Measurements from ENCODE around the gene WDR64.
A peak's percentile ranks its signal among the peaks of the same experiment; 100 is the strongest.
"Not testable (repeated sequence)": the region's sequence is repeated elsewhere in the genome, so short reads cannot be mapped to it uniquely, and the experiment has no call there.

Gene WDR64

DNA sequence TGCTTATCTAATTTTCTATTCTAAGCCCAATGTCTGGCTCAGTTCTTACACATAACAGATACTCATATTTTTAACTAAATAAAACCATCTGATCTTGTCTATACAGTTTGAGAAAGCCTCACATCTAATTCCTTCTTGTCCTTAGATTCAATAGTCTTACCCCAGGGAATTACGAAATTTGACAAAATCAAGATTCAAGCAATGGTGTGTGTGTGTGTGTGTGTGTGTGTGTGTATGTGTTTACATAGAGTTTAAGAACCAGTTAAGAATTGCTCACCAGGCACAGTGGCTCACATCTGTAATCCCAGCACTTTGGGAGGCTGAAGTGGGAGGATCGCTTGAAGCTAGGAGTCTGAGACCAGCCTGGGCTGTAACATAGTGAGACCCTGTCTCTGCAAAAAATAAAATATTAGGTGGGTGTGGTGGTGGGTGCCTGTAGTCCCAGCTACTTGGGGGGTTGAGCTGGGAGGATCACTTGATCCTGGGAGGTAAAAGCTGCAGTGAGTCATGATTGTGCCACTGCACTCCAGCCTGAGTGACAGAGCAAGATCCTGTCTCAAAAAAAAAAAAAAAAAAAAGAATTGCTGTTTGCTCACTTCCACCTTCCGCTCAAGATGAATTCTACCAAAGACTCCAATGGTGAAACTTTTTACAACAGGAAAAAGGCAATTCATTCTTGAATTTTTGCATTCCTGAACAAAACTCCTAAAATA is 6.2 kb downstream of the WDR64 start:
- no peak for DNase-seq (ENCODE audit: low read depth in 2 of 2)

DNA sequence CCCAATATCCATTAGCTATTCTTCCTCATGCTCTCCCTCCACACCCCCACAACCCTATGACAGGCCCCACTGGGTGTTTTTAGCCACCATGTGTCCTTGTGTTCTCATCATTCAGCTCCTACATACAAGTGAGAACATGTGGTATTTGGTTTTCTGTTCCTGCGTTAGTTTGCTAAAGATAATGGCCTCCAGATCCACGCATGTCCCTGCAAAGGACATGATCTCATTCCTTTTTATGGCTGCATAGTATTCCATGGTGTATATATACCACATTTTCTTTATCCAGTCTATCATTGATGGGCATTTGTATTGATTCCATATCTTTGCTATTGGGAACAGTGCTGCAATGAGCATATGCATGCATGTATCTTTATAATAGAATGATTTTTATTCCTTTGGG is 6.9 kb downstream of the WDR64 start:
- DNase-seq (ENCODE audit: low read depth in 2 of 2) = not testable (repeated sequence)

DNA sequence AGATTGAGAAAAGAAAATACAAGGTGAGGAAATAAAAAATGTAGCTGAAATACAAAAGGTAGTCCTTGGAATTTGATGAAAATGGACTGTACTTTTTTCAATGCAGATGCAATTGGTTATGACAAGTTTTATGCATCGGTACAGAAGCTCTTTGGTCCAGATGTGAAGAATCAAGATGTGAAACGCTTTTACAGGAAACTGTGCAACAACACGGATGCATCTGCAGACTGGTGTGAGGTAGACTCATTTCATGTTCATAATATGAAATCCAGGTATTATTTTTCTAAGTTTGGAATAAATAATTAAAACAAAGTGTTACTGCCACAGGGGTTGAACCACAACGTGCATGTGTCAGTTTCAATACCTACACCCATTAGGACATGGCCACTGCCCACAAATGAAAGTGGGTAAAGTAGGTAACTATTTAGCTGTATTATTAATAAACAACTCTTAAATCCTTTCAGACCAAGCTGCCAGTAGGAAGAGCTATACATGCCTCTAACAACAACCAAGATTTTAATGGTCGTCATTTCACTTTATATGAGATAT is 8.4 kb downstream of the WDR64 start:
- DNase-seq (ENCODE audit: low read depth in 2 of 2) = no peak

GRCh38 chr1:241666419-241666818 is 14.3 kb downstream of the WDR64 start:
- DNase-seq (ENCODE audit: low read depth in 2 of 2) = no peak

GRCh38 chr1:241672301-241672700 is 20.2 kb downstream of the WDR64 start:
- DNase-seq (ENCODE audit: low read depth in 2 of 2) = no peak

GRCh38 chr1:241674805-241675384 is 22.8 kb downstream of the WDR64 start:
- no peak for DNase-seq (ENCODE audit: low read depth in 2 of 2)

DNA sequence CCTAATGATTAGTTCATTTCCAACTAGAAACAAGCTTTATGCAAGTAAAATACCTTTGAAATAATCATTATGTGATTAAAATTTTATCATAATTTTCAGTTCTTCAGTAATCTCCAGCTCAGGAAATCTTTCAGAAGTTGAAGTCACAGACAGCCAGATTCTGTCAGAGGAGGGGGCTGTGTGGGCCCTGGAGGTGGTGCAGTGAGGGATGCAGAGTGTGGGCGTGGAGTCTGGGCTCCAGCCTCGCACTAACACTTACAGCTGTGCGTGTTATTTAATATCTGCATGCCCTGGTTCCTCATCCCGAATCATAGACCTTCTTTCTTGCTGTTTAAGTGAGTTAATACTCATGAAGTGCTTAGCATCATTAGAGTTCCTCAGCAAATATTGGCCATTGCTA is 23.9 kb downstream of the WDR64 start:
- DNase-seq (ENCODE audit: low read depth in 2 of 2) = peak; percentile 0 to 7

GRCh38 chr1:241677201-241677600 is 25.1 kb downstream of the WDR64 start:
- no peak for DNase-seq (ENCODE audit: low read depth in 2 of 2)

DNA sequence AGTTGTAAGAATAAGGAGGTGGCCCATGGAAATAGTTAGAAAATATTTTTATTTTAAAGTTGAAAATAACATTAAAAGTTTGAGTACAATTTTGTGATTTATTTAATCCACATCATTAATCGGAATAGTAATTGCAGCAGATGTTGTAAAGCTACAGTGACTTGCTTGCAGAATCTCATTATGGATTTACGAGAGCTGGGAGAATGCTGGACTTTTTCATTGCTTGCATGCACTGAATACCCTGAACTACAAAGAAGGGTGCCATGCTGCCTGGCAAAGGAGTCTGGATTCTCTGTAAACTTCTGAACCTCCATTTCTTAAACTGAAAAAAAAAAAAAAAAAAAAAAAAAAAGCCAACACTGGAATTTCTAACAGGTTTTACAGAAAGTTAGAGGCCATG is 26.5 kb downstream of the WDR64 start:
- DNase-seq (ENCODE audit: low read depth in 2 of 2) = no peak

- DNase-seq (ENCODE audit: low read depth in 2 of 2) = no peak
Observed at GRCh38 chr1:241679404-241679803, 27.3 kb downstream of the WDR64 start.

GRCh38 chr1:241679961-241680360 is 27.9 kb downstream of the WDR64 start:
- no peak for DNase-seq (ENCODE audit: low read depth in 2 of 2)

- DNase-seq (ENCODE audit: low read depth in 2 of 2) = not testable (repeated sequence)
Observed at GRCh38 chr1:241681861-241682448, 29.9 kb downstream of the WDR64 start.

DNA sequence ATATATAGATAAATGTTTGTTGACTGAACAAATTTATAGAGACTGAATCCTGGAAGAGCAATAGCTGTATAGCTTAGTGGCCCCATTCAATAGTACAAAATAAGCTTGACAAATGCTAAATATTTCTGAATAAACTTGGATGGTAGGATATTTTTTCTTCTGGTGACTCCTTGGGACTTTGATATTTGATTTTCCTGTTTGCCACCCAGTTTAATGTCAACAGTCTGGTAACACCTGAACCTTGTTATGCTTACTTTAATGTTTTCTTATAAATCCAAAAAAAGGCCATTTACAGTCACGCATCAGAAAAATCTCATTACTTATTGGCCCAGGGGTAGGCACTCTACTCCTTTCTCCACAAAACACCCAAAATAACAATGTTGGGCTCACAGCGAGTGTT is 30.8 kb downstream of the WDR64 start:
- DNase-seq (ENCODE audit: low read depth in 2 of 2) = no peak

- DNase-seq (ENCODE audit: low read depth in 2 of 2) = no peak
Observed at GRCh38 chr1:241684108-241684507, 32.0 kb downstream of the WDR64 start.

GRCh38 chr1:241688940-241689368 is 36.9 kb downstream of the WDR64 start:
- no peak for DNase-seq (ENCODE audit: low read depth in 2 of 2)

- no peak for DNase-seq (ENCODE audit: low read depth in 2 of 2)
Observed at GRCh38 chr1:241695246-241696171, 43.4 kb downstream of the WDR64 start.

GRCh38 chr1:241696172-241696814 is 44.2 kb downstream of the WDR64 start:
- no peak for DNase-seq (ENCODE audit: low read depth in 2 of 2)

DNA sequence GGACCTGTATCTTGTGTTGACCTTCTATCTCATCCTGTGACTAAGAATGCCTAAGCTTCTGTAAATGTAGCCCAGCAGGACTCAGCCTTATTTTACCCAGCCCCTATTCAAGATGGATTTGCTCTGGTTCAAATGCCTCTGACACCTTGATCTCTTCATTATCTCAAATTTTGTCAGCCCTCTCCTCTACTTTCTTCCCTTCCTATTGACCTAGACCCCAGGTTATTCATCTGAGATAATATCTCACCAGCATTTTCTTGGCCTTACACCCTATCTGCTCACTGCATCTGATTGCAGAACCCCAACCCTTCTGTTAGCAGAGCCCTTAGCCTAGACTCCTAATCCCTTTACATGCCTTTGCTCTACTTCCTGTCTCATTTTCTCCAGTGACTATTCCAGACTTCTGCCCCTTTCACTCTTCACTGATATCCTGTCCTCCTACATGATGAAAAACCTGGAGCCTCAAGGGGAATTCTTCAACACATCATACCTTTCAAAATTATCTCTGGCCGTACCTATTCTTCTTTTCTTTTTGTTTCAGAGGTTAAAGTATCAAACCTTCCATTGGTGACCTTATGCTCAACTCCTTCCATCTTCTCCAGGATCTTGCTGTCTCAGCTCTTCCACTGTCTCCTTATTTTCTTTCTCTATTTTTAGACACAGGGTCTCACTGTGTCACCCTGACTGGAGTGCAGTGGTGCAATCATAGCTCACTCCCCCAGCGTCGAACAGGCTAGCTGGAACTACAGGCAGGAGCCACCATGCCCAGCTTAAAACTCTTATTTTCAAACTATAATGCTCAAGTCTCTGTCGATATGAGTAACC is 44.9 kb downstream of the WDR64 start:
- DNase-seq (ENCODE audit: low read depth in 2 of 2) = no peak

- no peak for DNase-seq (ENCODE audit: low read depth in 2 of 2)
Observed at GRCh38 chr1:241697640-241698018, 45.5 kb downstream of the WDR64 start.

DNA sequence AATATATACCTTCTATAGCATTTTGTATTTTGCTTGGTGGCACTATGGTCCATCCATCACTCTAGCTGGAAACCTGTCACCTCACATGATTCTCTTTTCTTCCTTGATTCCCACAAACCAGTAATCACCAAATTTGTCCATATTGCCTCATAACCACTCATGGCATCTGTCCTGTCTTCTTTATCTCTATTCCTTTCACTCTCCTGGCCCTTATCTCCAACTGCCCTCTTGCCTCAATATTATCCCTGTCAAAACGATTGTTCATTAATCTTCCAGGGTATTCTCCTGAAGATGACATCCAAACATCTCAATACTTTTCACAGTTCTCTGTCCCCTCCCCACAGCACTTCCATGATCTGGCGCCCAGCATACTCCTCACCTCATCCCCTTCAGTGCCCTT is 46.1 kb downstream of the WDR64 start:
- DNase-seq (ENCODE audit: low read depth in 2 of 2) = no peak

Measured in stimulated activated CD8-positive, alpha-beta memory T cell treated with anti-CD3 and anti-CD28 coated beads, Interleukin-15, amount 100 ng/mL, for 4 hours (primary cell).